Loucy (cell line): ENCODE measurements around the gene PRTFDC1.

ENCODE experiments used
- H2AFZ ChIP-seq: fragments of 200-600 bp; sonication (generic); 2 replicates; pipeline ENCODE4 v1.6.0; 2016; ENCODE audit warnings: antibody characterized with exemption, mild to moderate bottlenecking, low read length, moderate library complexity
- H3F3A ChIP-seq: fragments of 200-600 bp; 2 replicates; pipeline ENCODE4 v1.6.0; 2016; ENCODE audit warnings: antibody characterized with exemption, low read depth, mild to moderate bottlenecking
- H3K27me3 ChIP-seq: fragments of 200-600 bp; sonication (generic); 2 replicates; pipeline ENCODE4 v1.6.1; 2014; ENCODE audit warnings: low read length, mild to moderate bottlenecking; ENCODE audit not compliant: insufficient read depth, poor library complexity, severe bottlenecking
- H3K36me3 ChIP-seq: fragments of 200-600 bp; sonication (generic); 2 replicates; pipeline ENCODE4 v1.6.1; 2016; ENCODE audit warnings: low read length; ENCODE audit not compliant: insufficient read depth
- H3K4me1 ChIP-seq: fragments of 200-600 bp; sonication (generic); 2 replicates; pipeline ENCODE4 v1.5.1; 2014; ENCODE audit warnings: low read length, mild to moderate bottlenecking; ENCODE audit not compliant: insufficient read depth, poor library complexity, severe bottlenecking
- H3K4me2 ChIP-seq: fragments of 200-600 bp; sonication (generic); 2 replicates; pipeline ENCODE4 v1.6.0; 2014; ENCODE audit warnings: antibody characterized with exemption, low read length, low read depth, mild to moderate bottlenecking; ENCODE audit not compliant: poor library complexity, severe bottlenecking
- H3K4me3 ChIP-seq: fragments of 200-600 bp; sonication (generic); 2 replicates; pipeline ENCODE4 v1.5.1; 2014; ENCODE audit warnings: low read length, mild to moderate bottlenecking, mixed read lengths; ENCODE audit not compliant: poor library complexity, severe bottlenecking
- H3K79me2 ChIP-seq: fragments of 200-600 bp; sonication (generic); 2 replicates; pipeline ENCODE4 v1.6.1; 2014; ENCODE audit warnings: low read length; ENCODE audit not compliant: insufficient read depth
- H3K9ac ChIP-seq: fragments of 200-600 bp; sonication (generic); 2 replicates; pipeline ENCODE4 v1.6.0; 2014; ENCODE audit warnings: mild to moderate bottlenecking, low read depth, low read length, moderate library complexity; ENCODE audit not compliant: poor library complexity, severe bottlenecking
- H3K9me2 ChIP-seq: fragments of 200-600 bp; sonication (generic); replicated peaks from 2 replicates; pipeline ENCODE4 v1.6.1; 2016; ENCODE audit warnings: low read depth, low read length, mixed read lengths
- H3K9me3 ChIP-seq: fragments of 200-600 bp; sonication (generic); 2 replicates; pipeline ENCODE4 v1.6.1; 2014; ENCODE audit warnings: mild to moderate bottlenecking, antibody characterized with exemption, low read length, low read depth; ENCODE audit not compliant: insufficient read depth
- H4K20me1 ChIP-seq: fragments of 200-600 bp; sonication (generic); 2 replicates; pipeline ENCODE4 v1.6.0; 2014; ENCODE audit warnings: antibody characterized with exemption, low read length, mild to moderate bottlenecking; ENCODE audit not compliant: insufficient read depth, poor library complexity, severe bottlenecking
- EZH2phosphoT487 ChIP-seq: fragments of 200-600 bp; IDR thresholded peaks from 2 replicates; pipeline ENCODE4 v1.6.1; 2018; ENCODE audit warnings: antibody characterized with exemption, mild to moderate bottlenecking, moderate library complexity, borderline replicate concordance
- TF ChIP-seq, protein P1 (sequence below): fragments of 200-600 bp; sonication (generic); conservative IDR thresholded peaks from 2 replicates; pipeline ENCODE4 v1.5.1; 2014; ENCODE audit warnings: mild to moderate bottlenecking, antibody characterized with exemption, low read length

Gene PRTFDC1

DNA sequence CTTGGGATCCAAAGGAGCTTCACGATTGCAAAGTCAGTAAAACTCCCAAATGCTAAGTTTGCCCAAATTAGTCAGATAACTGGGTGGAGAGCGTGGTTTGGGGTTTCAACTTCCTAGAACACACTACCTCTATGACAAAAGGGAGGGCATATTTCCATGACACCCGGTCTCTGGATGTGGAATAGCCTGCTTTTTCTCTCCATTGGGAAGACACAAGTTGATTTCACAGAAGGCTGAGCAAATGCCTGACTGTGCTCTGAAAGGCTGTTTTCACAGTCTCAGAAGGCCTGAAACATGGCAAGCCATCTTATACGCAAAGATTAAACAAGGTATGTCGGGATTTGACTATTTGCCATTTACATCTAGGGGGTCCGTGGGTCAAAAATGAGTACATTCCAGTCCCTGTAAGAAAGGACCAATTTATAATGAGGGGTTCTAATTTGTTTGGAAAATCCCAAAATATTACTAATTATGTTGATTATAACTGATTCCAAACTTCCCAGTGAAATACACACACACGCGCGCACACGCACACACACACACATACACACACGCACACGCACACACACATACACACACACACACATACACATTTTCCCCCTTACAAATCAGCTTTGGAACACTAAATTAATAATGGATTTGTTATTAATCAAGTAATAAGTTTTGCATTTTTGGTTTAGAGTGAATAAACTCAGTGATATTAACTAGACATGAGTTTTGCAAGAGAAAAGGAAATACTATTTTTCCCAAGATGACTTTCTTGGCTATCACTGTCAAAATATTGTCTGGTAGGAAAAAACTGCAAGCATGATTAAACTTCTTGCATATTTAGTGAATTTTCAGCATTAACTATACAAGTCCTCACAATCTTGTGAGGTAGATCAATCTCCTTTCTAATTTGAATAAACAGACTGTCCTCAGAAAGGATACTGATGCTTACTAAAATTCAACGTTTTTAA is 105.0 kb downstream of the PRTFDC1 start:
- no peaks in the 10 kb centered on the region for H3K4me1 ChIP-seq
- no peaks in the 10 kb centered on the region for H3K79me2 ChIP-seq
- H2AFZ ChIP-seq, result no peak overlapping the region
- no peaks in the 10 kb centered on the region for H4K20me1 ChIP-seq
- H3F3A ChIP-seq, result no peaks in the 10 kb centered on the region
- no peaks in the 10 kb centered on the region for H3K27me3 ChIP-seq
- no peak overlapping the region for H3K4me2 ChIP-seq
- no peak overlapping the region for H3K4me3 ChIP-seq
- no peak overlapping the region for H3K9ac ChIP-seq
- no peak for TF ChIP-seq EZH2phosphoT487
- no peaks in the 10 kb centered on the region for H3K9me2 ChIP-seq
- no peaks in the 10 kb centered on the region for H3K36me3 ChIP-seq
- no peaks in the 10 kb centered on the region for H3K9me3 ChIP-seq

DNA sequence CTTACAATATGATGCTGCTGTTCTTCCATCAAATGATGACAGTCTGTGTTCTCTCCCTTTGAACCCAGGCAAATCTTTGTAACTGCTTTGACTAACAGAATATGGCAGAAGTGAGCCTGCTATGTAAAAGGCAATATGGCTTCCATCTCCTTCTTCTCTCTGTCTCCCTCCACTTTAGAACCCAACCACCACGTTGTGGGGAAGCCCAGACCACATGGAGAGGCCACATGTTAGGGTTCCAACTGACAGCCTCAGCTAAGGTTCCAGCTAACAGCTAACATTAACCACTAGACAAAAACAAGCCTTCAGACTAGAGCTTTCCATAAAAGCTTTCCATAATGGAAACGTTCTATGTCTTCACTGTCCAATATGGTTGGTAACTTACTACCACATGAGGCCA is 107.7 kb downstream of the PRTFDC1 start:
- no peaks in the 10 kb centered on the region for H3K27me3 ChIP-seq
- no peak overlapping the region for H3K9ac ChIP-seq
- TF ChIP-seq, protein P1, sequence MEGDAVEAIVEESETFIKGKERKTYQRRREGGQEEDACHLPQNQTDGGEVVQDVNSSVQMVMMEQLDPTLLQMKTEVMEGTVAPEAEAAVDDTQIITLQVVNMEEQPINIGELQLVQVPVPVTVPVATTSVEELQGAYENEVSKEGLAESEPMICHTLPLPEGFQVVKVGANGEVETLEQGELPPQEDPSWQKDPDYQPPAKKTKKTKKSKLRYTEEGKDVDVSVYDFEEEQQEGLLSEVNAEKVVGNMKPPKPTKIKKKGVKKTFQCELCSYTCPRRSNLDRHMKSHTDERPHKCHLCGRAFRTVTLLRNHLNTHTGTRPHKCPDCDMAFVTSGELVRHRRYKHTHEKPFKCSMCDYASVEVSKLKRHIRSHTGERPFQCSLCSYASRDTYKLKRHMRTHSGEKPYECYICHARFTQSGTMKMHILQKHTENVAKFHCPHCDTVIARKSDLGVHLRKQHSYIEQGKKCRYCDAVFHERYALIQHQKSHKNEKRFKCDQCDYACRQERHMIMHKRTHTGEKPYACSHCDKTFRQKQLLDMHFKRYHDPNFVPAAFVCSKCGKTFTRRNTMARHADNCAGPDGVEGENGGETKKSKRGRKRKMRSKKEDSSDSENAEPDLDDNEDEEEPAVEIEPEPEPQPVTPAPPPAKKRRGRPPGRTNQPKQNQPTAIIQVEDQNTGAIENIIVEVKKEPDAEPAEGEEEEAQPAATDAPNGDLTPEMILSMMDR, result no peak
- TF ChIP-seq EZH2phosphoT487, result no peak
- no peaks in the 10 kb centered on the region for H3K9me2 ChIP-seq
- no peaks in the 10 kb centered on the region for H3K79me2 ChIP-seq
- no peak overlapping the region for H3K4me3 ChIP-seq
- H3K4me2 ChIP-seq, result no peak overlapping the region
- H3K36me3 ChIP-seq, result no peaks in the 10 kb centered on the region
- peak overlapping the region; percentile 55; the same call in 1 of the 2 replicates for H2AFZ ChIP-seq
- H3K4me1 ChIP-seq, result no peaks in the 10 kb centered on the region
- no peaks in the 10 kb centered on the region for H4K20me1 ChIP-seq
- no peaks in the 10 kb centered on the region for H3F3A ChIP-seq
- H3K9me3 ChIP-seq, result no peaks in the 10 kb centered on the region

DNA sequence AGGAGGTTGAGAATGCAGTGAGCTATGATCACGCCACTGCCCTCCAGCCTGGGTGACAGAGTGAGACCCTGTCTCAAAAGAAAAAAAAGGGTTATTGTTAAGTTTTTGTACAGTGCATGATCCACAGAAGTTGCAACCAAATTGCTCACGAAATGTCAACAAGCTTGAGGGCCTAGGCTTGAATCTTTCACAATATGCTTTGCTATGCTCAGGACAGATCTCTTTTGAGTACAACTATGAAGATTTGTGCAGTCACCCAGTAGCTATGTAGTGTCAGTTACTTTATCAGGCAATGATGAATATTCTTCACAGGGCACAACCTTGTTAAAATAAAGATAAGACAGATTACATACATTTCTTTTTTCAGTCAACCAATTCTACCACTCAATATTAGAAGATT is 109.2 kb downstream of the PRTFDC1 start:
- Histone ChIP-seq H3K4me1 (no peaks in the 10 kb centered on the region), H3K36me3 (no peaks in the 10 kb centered on the region), H3K9me2 (no peaks in the 10 kb centered on the region), H4K20me1 (no peaks in the 10 kb centered on the region), H3F3A (no peaks in the 10 kb centered on the region), H3K9ac (no peak overlapping the region), H3K4me3 (no peak overlapping the region), H3K79me2 (no peaks in the 10 kb centered on the region), H3K27me3 (no peaks in the 10 kb centered on the region), H3K4me2 (no peak overlapping the region), H3K9me3 (no peaks in the 10 kb centered on the region), H2AFZ (no peak overlapping the region)
- TF ChIP-seq, protein P1, result no peak
- TF ChIP-seq EZH2phosphoT487, result no peak

DNA sequence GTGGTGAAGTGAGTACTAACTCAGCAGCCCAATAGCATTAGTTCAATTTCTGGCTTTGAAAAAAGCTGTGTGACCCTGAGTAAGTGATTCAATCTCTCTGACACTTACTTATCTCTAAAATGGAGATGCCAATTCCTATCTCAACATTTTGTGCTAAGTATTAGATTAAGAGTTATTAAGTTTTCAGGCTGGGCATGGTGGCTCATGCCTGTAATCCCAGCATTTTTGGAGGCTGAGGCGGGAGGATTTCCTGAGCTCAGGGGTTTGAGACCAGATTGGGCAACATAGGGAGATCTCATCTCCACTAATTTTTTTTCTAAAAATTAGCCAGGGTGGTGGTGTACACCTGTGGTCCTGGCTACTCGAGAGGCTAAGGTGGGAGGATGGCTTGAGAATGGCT is 109.5 kb downstream of the PRTFDC1 start:
- no peaks in the 10 kb centered on the region for H3K9me2 ChIP-seq
- no peak overlapping the region for H3K9ac ChIP-seq
- no peaks in the 10 kb centered on the region for H3K27me3 ChIP-seq
- no peaks in the 10 kb centered on the region for H3K9me3 ChIP-seq
- no peak overlapping the region for H3K4me2 ChIP-seq
- H4K20me1 ChIP-seq, result no peaks in the 10 kb centered on the region
- no peaks in the 10 kb centered on the region for H3F3A ChIP-seq
- TF ChIP-seq, protein P1, result no peak
- TF ChIP-seq EZH2phosphoT487, result no peak
- no peak overlapping the region for H3K4me3 ChIP-seq
- no peaks in the 10 kb centered on the region for H3K36me3 ChIP-seq
- H2AFZ ChIP-seq, result no peak overlapping the region
- H3K79me2 ChIP-seq, result no peaks in the 10 kb centered on the region
- H3K4me1 ChIP-seq, result no peaks in the 10 kb centered on the region
